ENCODE data around the gene CYB5D1. TPM values are rescaled to one million over a fixed set of nuclear protein-coding genes. Genes with fewer than 3 reads are reported as not detected.

The CYB5D1 gene
- total RNA-seq, 1 experiment from 2014 or later, result 7.5 TPM

- DNase-seq (ENCODE audit: low read depth, low spot score), result peak; percentile 84
- in situ Hi-C loops (cut with HindIII; ENCODE audit: low pct_unique_long_range_greater_than_20kb, low sequenced_read_pairs), result no loop called here
Measured at GRCh38 chr17:7889166-7889955, 31.6 kb downstream of the CYB5D1 start.

GRCh38 chr17:7893187-7893880 is 35.5 kb downstream of the CYB5D1 start:
- in situ Hi-C loops (cut with HindIII; ENCODE audit: low pct_unique_long_range_greater_than_20kb, low sequenced_read_pairs), result no loop called here
- DNase-seq (ENCODE audit: low read depth, low spot score), result no peak

- in situ Hi-C loops (cut with HindIII; ENCODE audit: low pct_unique_long_range_greater_than_20kb, low sequenced_read_pairs), result no loop called here
- DNase-seq (ENCODE audit: low read depth, low spot score), result no peak
Measured at GRCh38 chr17:7894226-7894625, 36.4 kb downstream of the CYB5D1 start.

GRCh38 chr17:7894866-7895265 is 37.1 kb downstream of the CYB5D1 start:
- in situ Hi-C loops (cut with HindIII; ENCODE audit: low pct_unique_long_range_greater_than_20kb, low sequenced_read_pairs), result no loop called here

GRCh38 chr17:7897090-7897489 is 39.3 kb downstream of the CYB5D1 start:
- no peak for DNase-seq (ENCODE audit: low read depth, low spot score)
- in situ Hi-C loops (cut with HindIII; ENCODE audit: low pct_unique_long_range_greater_than_20kb, low sequenced_read_pairs), result no loop called here

More at GRCh38 chr17:7894866-7895265, 37.1 kb downstream of the CYB5D1 start:
- DNase-seq (ENCODE audit: low read depth, low spot score), result no peak

- DNase-seq (ENCODE audit: low read depth, low spot score), result peak; percentile 85
- in situ Hi-C loops (cut with HindIII; ENCODE audit: low pct_unique_long_range_greater_than_20kb, low sequenced_read_pairs), result no loop called here
Measured at GRCh38 chr17:7897773-7898172, 40.0 kb downstream of the CYB5D1 start.

- no peak for DNase-seq (ENCODE audit: low read depth, low spot score)
- in situ Hi-C loops (cut with HindIII; ENCODE audit: low pct_unique_long_range_greater_than_20kb, low sequenced_read_pairs), result no loop called here
Measured at GRCh38 chr17:7903154-7904103, 45.6 kb downstream of the CYB5D1 start.

- in situ Hi-C loops (cut with HindIII; ENCODE audit: low pct_unique_long_range_greater_than_20kb, low sequenced_read_pairs), result no loop called here
Measured at GRCh38 chr17:7909089-7909488, 51.3 kb downstream of the CYB5D1 start.

GRCh38 chr17:7910281-7910680 is 52.5 kb downstream of the CYB5D1 start:
- no peak for DNase-seq (ENCODE audit: low read depth, low spot score)
- in situ Hi-C loops (cut with HindIII; ENCODE audit: low pct_unique_long_range_greater_than_20kb, low sequenced_read_pairs), result no loop called here

More at GRCh38 chr17:7909089-7909488, 51.3 kb downstream of the CYB5D1 start:
- no peak for DNase-seq (ENCODE audit: low read depth, low spot score)

- in situ Hi-C loops (cut with HindIII; ENCODE audit: low pct_unique_long_range_greater_than_20kb, low sequenced_read_pairs), result no loop called here
- DNase-seq (ENCODE audit: low read depth, low spot score), result no peak
Measured at GRCh38 chr17:7910711-7911110, 52.9 kb downstream of the CYB5D1 start.

GRCh38 chr17:7911116-7911515 is 53.3 kb downstream of the CYB5D1 start:
- in situ Hi-C loops (cut with HindIII; ENCODE audit: low pct_unique_long_range_greater_than_20kb, low sequenced_read_pairs), result no loop called here
- DNase-seq (ENCODE audit: low read depth, low spot score), result no peak

Small RNA genes within 50 kb of the gene (small RNA-seq; reads per million reads assigned to genes)
- 24.9 to 66.2 reads per million in 2 experiments for gene SCARNA21

Other genes with a start within 250 kb of the CYB5D1 start
- gene FXR2, start 243.1 kb upstream of the CYB5D1 start, total RNA-seq (2014; rRNA removed; shearing (Covaris generic)), result 56.6 and 61.7 TPM in 2 replicates
- gene SAT2, start 230.2 kb upstream of the CYB5D1 start, total RNA-seq (2014; rRNA removed; shearing (Covaris generic)), result 49.6 and 56.3 TPM in 2 replicates
- gene SHBG, start 227.9 kb upstream of the CYB5D1 start, total RNA-seq (2014; rRNA removed; shearing (Covaris generic)), result 0.82 and 1.6 TPM in 2 replicates
- 0.27 and 0.85 TPM in 2 replicates for gene ATP1B2, start 207.1 kb upstream of the CYB5D1 start, total RNA-seq (2014; rRNA removed; shearing (Covaris generic))
- 14.1 and 15.4 TPM in 2 replicates for gene TP53, start 170.5 kb upstream of the CYB5D1 start, total RNA-seq (2014; rRNA removed; shearing (Covaris generic))
- 13.4 and 16.4 TPM in 2 replicates for gene WRAP53, start 169.5 kb upstream of the CYB5D1 start, total RNA-seq (2014; rRNA removed; shearing (Covaris generic))
- gene EFNB3, start 152.8 kb upstream of the CYB5D1 start, total RNA-seq (2014; rRNA removed; shearing (Covaris generic)), result 2.8 and 3.7 TPM in 2 replicates
- gene DNAH2, start 140.3 kb upstream of the CYB5D1 start, total RNA-seq (2014; rRNA removed; shearing (Covaris generic)), result 0.03 TPM in 1 of 2 replicates, not detected in the other
- gene KDM6B, start 23.8 kb upstream of the CYB5D1 start, total RNA-seq (2014; rRNA removed; shearing (Covaris generic)), result 1.6 and 2.4 TPM in 2 replicates
- 0.18 and 0.80 TPM in 2 replicates for gene TMEM88, start 2.9 kb upstream of the CYB5D1 start, total RNA-seq (2014; rRNA removed; shearing (Covaris generic))
- 74.5 and 83.3 TPM in 2 replicates for gene NAA38, start 444 bp upstream of the CYB5D1 start, total RNA-seq (2014; rRNA removed; shearing (Covaris generic))
- gene CHD3, start 30.8 kb downstream of the CYB5D1 start, total RNA-seq (2014; rRNA removed; shearing (Covaris generic)), result 68.4 and 74.0 TPM in 2 replicates
- 4.3 and 5.7 TPM in 2 replicates for gene RNF227, start 58.3 kb downstream of the CYB5D1 start, total RNA-seq (2014; rRNA removed; shearing (Covaris generic))
- gene KCNAB3, start 71.9 kb downstream of the CYB5D1 start, total RNA-seq (2014; rRNA removed; shearing (Covaris generic)), result 0.21 and 0.37 TPM in 2 replicates
- gene TRAPPC1, start 73.9 kb downstream of the CYB5D1 start, total RNA-seq (2014; rRNA removed; shearing (Covaris generic)), result 22.1 and 27.3 TPM in 2 replicates
- 11.9 and 17.3 TPM in 2 replicates for gene CNTROB, start 74.2 kb downstream of the CYB5D1 start, total RNA-seq (2014; rRNA removed; shearing (Covaris generic))
- not detected in 2 replicates for gene GUCY2D, start 144.6 kb downstream of the CYB5D1 start, total RNA-seq (2014; rRNA removed; shearing (Covaris generic))
- gene ALOX15B, start 181.1 kb downstream of the CYB5D1 start, total RNA-seq (2014; rRNA removed; shearing (Covaris generic)), result 0.16 and 0.26 TPM in 2 replicates
- gene ALOX12B, start 229.7 kb downstream of the CYB5D1 start, total RNA-seq (2014; rRNA removed; shearing (Covaris generic)), result 0.21 TPM in 1 of 2 replicates, not detected in the other